Stomach (tissue), 9 donors: ENCODE measurements around the gene STRBP. TPM values are rescaled to one million over a fixed set of nuclear protein-coding genes. Genes with fewer than 3 reads are reported as not detected.

Experiments
- DNase-seq, 2 donors: peaks; one replicate each; pipeline versions ENCODE4 v3.0.0 to v3.0.0-alpha.2; 2013 to 2019
- H3K27ac ChIP-seq, 5 donors: fragments of 200-600 bp in 4 of 5; sonication (generic) in 4 of 5; one replicate each; pipeline ENCODE4 v1.5.1; 2013 to 2019; ENCODE audit warnings: mild to moderate bottlenecking in 1 of 5, moderate library complexity in 1 of 5
- H3K27me3 ChIP-seq, 3 donors: fragments of 200-600 bp; sonication (generic); one replicate each; pipeline ENCODE4 v1.5.1; 2017 to 2019; ENCODE audit warnings: mixed run types in 1 of 3
- H3K36me3 ChIP-seq, 4 donors: fragments of 200-600 bp; sonication (generic); 1 replicate in 3 of 4; 2 replicates in 1 of 4; pipeline ENCODE4 v1.5.1; 2016 to 2019
- H3K4me1 ChIP-seq, 4 donors: fragments of 200-600 bp; sonication (generic); one replicate each; pipeline ENCODE4 v1.5.1; 2016 to 2019
- H3K4me3 ChIP-seq, 4 donors: fragments of 200-600 bp; sonication (generic) in 3 of 4; one replicate each; pipeline ENCODE4 v1.5.1; 2016 to 2019; ENCODE audit warnings: mild to moderate bottlenecking in 1 of 4
- H3K9me3 ChIP-seq, 4 donors: fragments of 200-600 bp; sonication (generic); one replicate each; pipeline ENCODE4 v1.5.1; 2016 to 2019
- CTCF ChIP-seq, 7 experiments: fragments of 450-650 bp in 4 of 7; fragments of 200-600 bp in 3 of 7; sonication (generic) in 3 of 7; IDR thresholded peaks; one replicate each; pipeline ENCODE4 v1.5.1; 2016 to 2019; ENCODE audit warnings: antibody characterized with exemption in 7 of 7, control low read depth in 2 of 7, mild to moderate bottlenecking in 1 of 7
- EP300 ChIP-seq: sonication (generic); formaldehyde crosslinking; IDR thresholded peaks from one replicate; pipeline ENCODE4 v1.6.1; 2017; ENCODE audit warnings: antibody characterized with exemption
- POLR2A ChIP-seq, 4 donors: fragments of 450-650 bp; IDR thresholded peaks; one replicate each; pipeline ENCODE4 v1.6.1; 2016; ENCODE audit warnings: antibody characterized with exemption in 4 of 4, control low read depth in 2 of 4, mild to moderate bottlenecking in 1 of 4, moderate library complexity in 1 of 4
- POLR2AphosphoS5 ChIP-seq, 3 donors: sonication (generic); formaldehyde crosslinking; IDR thresholded peaks; one replicate each; pipeline ENCODE4 v1.6.1; 2016; ENCODE audit warnings: antibody characterized with exemption in 3 of 3
- WGBS, 5 donors: extraction: QIAGEN DNeasy Blood & Tissue Kit in 3 of 5; methylation state at CpG; one replicate each; pipeline versions ENCODE4 v1.1.5 to v1.1.7; 2013 to 2018; 5-methylcytosine and 5-hydroxymethylcytosine counted together
- intact Hi-C: fragments of 100-400 bp; cut with DNase I; formaldehyde crosslinking; loops from one replicate; pipeline ENCODE4 v1.15.1; 2023; ENCODE audit warnings: low total_unique reads
- polyA plus RNA-seq, 3 donors: library from polyadenylated mRNA; stranded (reverse); fragments of 200-250 nt; gene quantifications; one replicate each; pipeline ENCODE4 v1.2.3, GENCODE V29; 2013
- total RNA-seq, 5 donors: library from RNA; depleted of rRNA; stranded (reverse); fragments of >200 nt; gene quantifications; one replicate each; pipeline versions ENCODE4 v1.1.0 to v1.2.3, GENCODE V29; 2014 to 2016
- donor health status: healthy with polysubstance abuse.
- donor health status: Bipolar disorder and iron deficiency.
- donor health status: healthy.

Gene STRBP
- total and polyA plus RNA-seq, 8 donors, result 5.5 to 21.0 (median 10.2) TPM

DNA sequence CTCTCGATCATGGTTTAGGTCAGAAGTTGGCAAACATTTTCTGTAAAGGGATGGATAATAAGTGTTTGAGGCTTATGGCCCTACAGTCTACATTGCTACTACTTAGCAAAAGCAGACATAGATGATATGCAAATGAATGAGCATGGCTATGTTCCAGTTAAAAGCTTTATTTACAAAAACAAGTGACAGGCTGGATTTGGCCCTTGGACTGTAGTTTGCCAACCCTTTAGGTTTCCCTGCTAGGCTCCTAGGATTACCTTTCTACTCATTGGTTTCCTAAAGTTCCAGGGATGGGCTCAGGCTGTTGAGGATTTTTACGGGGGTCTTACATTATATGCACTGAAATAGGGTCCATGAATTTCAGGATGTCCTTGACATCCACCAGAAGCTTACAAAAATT lies 177.4 kb downstream of the STRBP start:
- no peak for DNase-seq
- Histone ChIP-seq H3K36me3 (peaks cover 30 to 97% (median 87%) of the 10 kb centered on the region in 4 donors), H3K27me3 (no peaks in the 10 kb centered on the region), H3K9me3 (no peaks in the 10 kb centered on the region), H3K4me1 (peaks cover 0 to 6% (median 0%) of the 10 kb centered on the region in 4 donors), H3K27ac (no peak overlapping the region), H3K4me3 (no peak overlapping the region)
- no peak for TF ChIP-seq EP300
- TF ChIP-seq POLR2A (IDR thresholded peaks at IDR 0.05), result no peak
- TF ChIP-seq POLR2AphosphoS5 (IDR thresholded peaks at IDR 0.05), result no peak
- no peak for TF ChIP-seq CTCF (IDR thresholded peaks at IDR 0.05)
- intact Hi-C loops, result no loop called here
- 76 to 94% (median 86%) methylated on average over 2 of the region's 2 CpGs for WGBS, 5 donors

DNA sequence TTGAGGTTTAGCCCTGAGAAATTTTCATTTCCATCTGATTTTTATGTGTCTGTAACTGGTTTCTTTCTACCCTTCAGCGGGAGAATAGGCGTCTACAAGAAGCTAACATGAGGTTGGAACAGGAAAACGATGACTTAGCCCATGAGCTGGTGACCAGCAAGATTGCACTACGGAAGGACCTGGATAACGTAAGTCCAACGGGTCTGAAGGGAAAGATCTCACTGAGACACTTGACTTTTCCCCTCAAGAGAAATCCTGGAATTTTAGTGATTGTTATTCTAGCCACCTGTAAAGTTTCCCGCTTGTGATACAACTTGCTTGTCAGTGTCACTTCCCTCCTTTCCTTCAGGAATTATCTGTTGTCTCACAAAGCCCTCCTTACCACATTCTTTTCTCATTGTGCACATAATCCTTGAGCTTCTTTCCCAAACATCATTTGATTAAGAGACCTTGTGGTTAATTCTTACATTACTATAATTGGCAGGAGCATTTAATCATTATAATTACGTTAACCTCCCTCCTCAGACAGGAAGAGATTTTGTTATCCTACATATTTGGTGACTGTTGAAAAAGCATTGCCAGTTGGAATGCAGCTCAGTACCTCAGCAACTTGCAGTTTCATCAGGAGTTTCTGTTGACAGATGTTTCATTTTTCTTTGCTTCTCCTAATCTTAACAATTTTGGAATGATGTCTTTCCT lies 178.0 kb downstream of the STRBP start:
- Histone ChIP-seq H3K27me3 (no peaks in the 10 kb centered on the region), H3K4me1 (peaks cover 0 to 6% (median 0%) of the 10 kb centered on the region in 4 donors), H3K9me3 (no peaks in the 10 kb centered on the region), H3K4me3 (no peak overlapping the region), H3K36me3 (peaks cover 30 to 92% (median 87%) of the 10 kb centered on the region in 4 donors), H3K27ac (no peak overlapping the region)
- DNase-seq, result no peak
- intact Hi-C loops, result no loop called here
- 85 to 93% (median 91%) methylated on average over 8 of the region's 8 CpGs for WGBS, 5 donors
- no peak for TF ChIP-seq POLR2A (IDR thresholded peaks at IDR 0.05)
- TF ChIP-seq EP300, result no peak
- TF ChIP-seq CTCF (IDR thresholded peaks at IDR 0.05), result no peak
- no peak for TF ChIP-seq POLR2AphosphoS5 (IDR thresholded peaks at IDR 0.05)

DNA sequence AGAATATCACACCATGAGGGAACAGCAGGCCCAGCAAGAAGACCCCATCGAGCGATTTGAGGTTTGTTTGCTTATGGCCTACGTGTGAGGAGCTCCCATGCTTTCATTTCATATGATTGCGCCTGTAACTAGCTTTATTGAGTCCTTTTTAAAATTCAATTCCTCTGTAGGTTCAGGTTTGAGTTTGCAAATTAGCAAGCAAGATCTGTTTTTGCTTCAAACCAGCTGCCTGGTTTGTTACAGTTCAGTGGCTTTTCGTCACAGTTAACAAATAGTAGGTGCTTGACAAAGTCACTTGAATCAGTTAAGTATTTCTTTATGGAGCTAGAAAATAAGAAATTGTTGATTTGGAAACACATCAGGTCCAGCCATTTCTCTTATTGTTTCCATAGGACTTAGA lies 178.6 kb downstream of the STRBP start:
- 87 to 96% (median 95%) methylated on average over 5 of the region's 5 CpGs for WGBS, 5 donors
- intact Hi-C loops, result no loop called here
- H3K9me3 ChIP-seq, result no peaks in the 10 kb centered on the region
- no peak for DNase-seq
- no peak for TF ChIP-seq POLR2A (IDR thresholded peaks at IDR 0.05)
- no peaks in the 10 kb centered on the region for H3K27me3 ChIP-seq
- no peak overlapping the region for H3K4me3 ChIP-seq
- peaks cover 0 to 6% (median 0%) of the 10 kb centered on the region in 4 donors for H3K4me1 ChIP-seq
- no peak overlapping the region for H3K27ac ChIP-seq
- peaks cover 30 to 94% (median 88%) of the 10 kb centered on the region in 4 donors for H3K36me3 ChIP-seq

DNA sequence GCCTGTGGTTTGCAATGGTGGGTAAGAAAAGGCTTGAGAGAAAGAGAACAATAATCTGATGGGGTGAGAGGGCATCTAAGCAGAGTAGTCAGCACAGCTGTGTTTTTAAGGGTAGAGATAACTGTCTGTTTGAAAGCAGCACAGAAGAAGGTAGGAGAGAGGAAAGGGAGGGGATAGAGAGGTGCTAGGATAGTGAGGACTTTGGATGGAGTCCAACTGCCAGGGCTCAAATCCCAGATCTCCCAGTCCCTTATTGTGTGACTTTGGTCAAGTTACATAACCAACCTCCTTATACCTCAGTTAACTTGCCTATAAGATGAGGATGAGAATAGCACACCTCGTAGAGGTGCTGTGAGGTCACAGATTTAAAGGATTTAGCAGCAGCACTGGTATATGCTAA lies 179.3 kb downstream of the STRBP start:
- H3K4me3 ChIP-seq, result no peak overlapping the region
- DNase-seq, result no peak
- no peaks in the 10 kb centered on the region for H3K9me3 ChIP-seq
- peaks cover 0 to 6% (median 0%) of the 10 kb centered on the region in 4 donors for H3K4me1 ChIP-seq
- TF ChIP-seq POLR2A (IDR thresholded peaks at IDR 0.05), result no peak
- no peak for TF ChIP-seq EP300
- TF ChIP-seq CTCF (IDR thresholded peaks at IDR 0.05), result no peak
- no peak for TF ChIP-seq POLR2AphosphoS5 (IDR thresholded peaks at IDR 0.05)
- H3K27ac ChIP-seq, result no peak overlapping the region
- H3K27me3 ChIP-seq, result no peaks in the 10 kb centered on the region
- 71 to 90% (median 86%) methylated on average over 1 of the region's 1 CpG for WGBS, 5 donors
- intact Hi-C loops, result no loop called here
- H3K36me3 ChIP-seq, result peaks cover 30 to 94% (median 89%) of the 10 kb centered on the region in 4 donors

GRCh38 chr9:123087359-123087888 lies 181.0 kb downstream of the STRBP start:
- Histone ChIP-seq H3K4me3 (no peak overlapping the region), H3K9me3 (no peaks in the 10 kb centered on the region), H3K4me1 (peaks cover 0 to 6% (median 0%) of the 10 kb centered on the region in 4 donors), H3K27ac (no peak overlapping the region), H3K27me3 (no peaks in the 10 kb centered on the region), H3K36me3 (peaks cover 29 to 89% (median 84%) of the 10 kb centered on the region in 4 donors)
- no peak for DNase-seq
- no peak for TF ChIP-seq EP300
- no peak for TF ChIP-seq POLR2A (IDR thresholded peaks at IDR 0.05)
- TF ChIP-seq CTCF (IDR thresholded peaks at IDR 0.05), result no peak
- TF ChIP-seq POLR2AphosphoS5 (IDR thresholded peaks at IDR 0.05), result no peak
- intact Hi-C loops, result no loop called here
- WGBS, 5 donors, result 79 to 89% (median 85%) methylated on average over 4 of the region's 4 CpGs
